ENCODE data around the gene ELSPBP1. TPM values are rescaled to one million over a fixed set of nuclear protein-coding genes. Genes with fewer than 3 reads are reported as not detected.
"Not testable (repeated sequence)": the region's sequence is repeated elsewhere in the genome, so short reads cannot be mapped to it uniquely, and the experiment has no call there.

The ELSPBP1 gene
- polyA plus RNA-seq, 1 of the 3 experiments (the other 2 are of a cell fraction): not detected

- no peak for TF ChIP-seq RCOR1 (IDR thresholded peaks at IDR 0.05; ENCODE audit: low read length)
Observed at GRCh38 chr19:48064509-48064908, 70.1 kb downstream of the ELSPBP1 start (continued).

- WGBS (ENCODE audit: low lambda C conversion rate): 30% methylated on average over 2 of the region's 2 CpGs
- POLR2A ChIA-PET: no interaction called here
Observed at GRCh38 chr19:48069435-48069834, 75.0 kb downstream of the ELSPBP1 start.

GRCh38 chr19:48070177-48070769 lies 75.8 kb downstream of the ELSPBP1 start:
- H3K27ac ChIP-seq (ENCODE audit: low read depth in 2 of 2, low read length in 1 of 2); DNase-seq; H2AFZ ChIP-seq (ENCODE audit: low read depth); H3K79me2 ChIP-seq (ENCODE audit: insufficient read depth); CTCF ChIA-PET; H3K27me3 ChIP-seq (ENCODE audit: insufficient read depth); H3K9me2 ChIP-seq; POLR2A ChIA-PET; H4K20me1 ChIP-seq (ENCODE audit: insufficient read depth); H3K9ac ChIP-seq; H3K4me3 ChIP-seq (ENCODE audit: low read depth in 2 of 2, low read length in 1 of 2); H3K4me2 ChIP-seq; H3K9me3 ChIP-seq; H3F3A ChIP-seq (replicated peaks; ENCODE audit: insufficient read depth); H3K36me3 ChIP-seq (replicated peaks in 1 of 2; ENCODE audit: control insufficient read depth in 1 of 2, insufficient read depth in 2 of 2, low read length in 1 of 2); H3K4me1 ChIP-seq (ENCODE audit: control insufficient read depth in 1 of 2, insufficient read depth in 2 of 2, low read depth in 1 of 2, low read length in 1 of 2): not testable (repeated sequence)
- 78% methylated on average over 3 of the region's 3 CpGs for WGBS (ENCODE audit: low lambda C conversion rate)

More at GRCh38 chr19:48069435-48069834, 75.0 kb downstream of the ELSPBP1 start:
- no peak overlapping the region for H3K9ac ChIP-seq
- no peaks in the 10 kb centered on the region for H3K79me2 ChIP-seq (ENCODE audit: insufficient read depth)
- H4K20me1 ChIP-seq (ENCODE audit: insufficient read depth): no peaks in the 10 kb centered on the region
- CTCF ChIA-PET: no interaction called here
- no peak overlapping the region for H2AFZ ChIP-seq (ENCODE audit: low read depth)
- no peaks in the 10 kb centered on the region for H3K36me3 ChIP-seq (replicated peaks in 1 of 2; ENCODE audit: control insufficient read depth in 1 of 2, insufficient read depth in 2 of 2, low read length in 1 of 2)
- no peak overlapping the region for H3K4me2 ChIP-seq
- H3K9me3 ChIP-seq: no peaks in the 10 kb centered on the region
- H3F3A ChIP-seq (replicated peaks; ENCODE audit: insufficient read depth): no peaks in the 10 kb centered on the region
- H3K27me3 ChIP-seq (ENCODE audit: insufficient read depth): no peaks in the 10 kb centered on the region; the same call in 1 of the 2 replicates
- DNase-seq: no peak
- TF ChIP-seq YY1 (IDR thresholded peaks at IDR 0.05; ENCODE audit: low read depth) (no peak), EZH2phosphoT487 (IDR thresholded peaks at IDR 0.05; ENCODE audit: borderline replicate concordance, low read depth) (no peak), PBX3 (IDR thresholded peaks at IDR 0.05) (no peak), CTCF (IDR thresholded peaks at IDR 0.05) (peak; percentile 12; the same call in 1 of the 2 replicates), NFIC (IDR thresholded peaks at IDR 0.05; ENCODE audit: borderline replicate concordance) (no peak)
- H3K4me1 ChIP-seq (ENCODE audit: control insufficient read depth in 1 of 2, insufficient read depth in 2 of 2, low read depth in 1 of 2, low read length in 1 of 2): no peaks in the 10 kb centered on the region
- no peak overlapping the region for H3K27ac ChIP-seq (ENCODE audit: low read depth in 2 of 2, low read length in 1 of 2)
- no peak overlapping the region for H3K4me3 ChIP-seq (ENCODE audit: low read depth in 2 of 2, low read length in 1 of 2)
- H3K9me2 ChIP-seq: no peaks in the 10 kb centered on the region

Other genes starting within 250 kb of the ELSPBP1 start
- 198 and 275 TPM in 2 replicates for gene NOP53, start 249.1 kb upstream of the ELSPBP1 start, polyA plus RNA-seq (2012; rRNA removed)
- gene SELENOW, start 215.9 kb upstream of the ELSPBP1 start, polyA plus RNA-seq (2012; rRNA removed): 316 and 335 TPM in 2 replicates
- gene TPRX1, start 190.1 kb upstream of the ELSPBP1 start, polyA plus RNA-seq (2012; rRNA removed): not detected in 2 replicates
- gene CRX, start 172.7 kb upstream of the ELSPBP1 start, polyA plus RNA-seq (2012; rRNA removed): not detected in 2 replicates
- not detected in 2 replicates for gene TPRX2, start 135.4 kb upstream of the ELSPBP1 start, polyA plus RNA-seq (2012; rRNA removed)
- not detected in 2 replicates for gene SULT2A1, start 108.3 kb upstream of the ELSPBP1 start, polyA plus RNA-seq (2012; rRNA removed)
- gene BSPH1, start 2.5 kb upstream of the ELSPBP1 start, polyA plus RNA-seq (2012; rRNA removed): not detected in 2 replicates
- gene CABP5, start 49.4 kb downstream of the ELSPBP1 start, polyA plus RNA-seq (2012; rRNA removed): not detected in 2 replicates
- 6.0 and 6.1 TPM in 2 replicates for gene PLA2G4C, start 116.2 kb downstream of the ELSPBP1 start, polyA plus RNA-seq (2012; rRNA removed)
- 39.6 and 53.0 TPM in 2 replicates for gene LIG1, start 175.7 kb downstream of the ELSPBP1 start, polyA plus RNA-seq (2012; rRNA removed)
- 1.3 and 2.2 TPM in 2 replicates for gene ZSWIM9, start 176.0 kb downstream of the ELSPBP1 start, polyA plus RNA-seq (2012; rRNA removed)